ENCODE data around the gene TAF15. TPM values are rescaled to one million over a fixed set of nuclear protein-coding genes. Genes with fewer than 3 reads are reported as not detected.

The TAF15 gene
- total RNA-seq, 1 donor: 55.0 TPM

DNA sequence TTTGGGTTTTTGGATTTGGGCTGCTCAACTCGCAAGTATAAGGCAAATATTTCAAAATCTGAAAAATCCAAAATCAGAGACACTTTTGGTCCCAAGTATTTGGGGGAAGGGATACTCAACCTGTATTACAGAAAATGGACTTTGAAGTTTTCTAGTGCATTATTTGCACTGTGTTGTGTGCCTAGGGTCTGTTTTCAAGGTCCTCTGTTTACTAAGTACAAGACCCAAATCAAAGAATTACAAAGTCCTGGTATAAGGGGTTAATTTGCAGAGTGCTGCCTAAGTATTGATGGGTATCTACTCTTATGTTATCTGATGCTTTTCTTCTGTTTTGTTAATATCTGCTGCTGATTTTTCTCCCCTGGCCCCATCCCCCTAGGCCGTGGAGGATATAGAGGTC is 34.4 kb downstream of the TAF15 start:
- Histone ChIP-seq H3K27ac (ENCODE audit: low read depth, low read length) (no peak overlapping the region), H3K4me1 (ENCODE audit: insufficient read depth, low read length) (peaks cover 4% of the 10 kb centered on the region), H3K4me2 (ENCODE audit: insufficient read depth, low read length) (no peak overlapping the region), H3K79me2 (ENCODE audit: insufficient read depth, low read length) (peaks cover 4% of the 10 kb centered on the region), H3K4me3 (ENCODE audit: insufficient read depth, low read length) (no peak overlapping the region), H3K27me3 (ENCODE audit: insufficient read depth, low read length) (no peaks in the 10 kb centered on the region), H2AFZ (ENCODE audit: low read length) (no peak overlapping the region), H3K36me3 (ENCODE audit: insufficient read depth, low read length) (peaks cover 82% of the 10 kb centered on the region), H3K9me3 (ENCODE audit: low read depth, low read length) (no peaks in the 10 kb centered on the region), H4K20me1 (ENCODE audit: insufficient read depth, low read length) (peaks cover 14% of the 10 kb centered on the region)
- TF ChIP-seq, protein P1, sequence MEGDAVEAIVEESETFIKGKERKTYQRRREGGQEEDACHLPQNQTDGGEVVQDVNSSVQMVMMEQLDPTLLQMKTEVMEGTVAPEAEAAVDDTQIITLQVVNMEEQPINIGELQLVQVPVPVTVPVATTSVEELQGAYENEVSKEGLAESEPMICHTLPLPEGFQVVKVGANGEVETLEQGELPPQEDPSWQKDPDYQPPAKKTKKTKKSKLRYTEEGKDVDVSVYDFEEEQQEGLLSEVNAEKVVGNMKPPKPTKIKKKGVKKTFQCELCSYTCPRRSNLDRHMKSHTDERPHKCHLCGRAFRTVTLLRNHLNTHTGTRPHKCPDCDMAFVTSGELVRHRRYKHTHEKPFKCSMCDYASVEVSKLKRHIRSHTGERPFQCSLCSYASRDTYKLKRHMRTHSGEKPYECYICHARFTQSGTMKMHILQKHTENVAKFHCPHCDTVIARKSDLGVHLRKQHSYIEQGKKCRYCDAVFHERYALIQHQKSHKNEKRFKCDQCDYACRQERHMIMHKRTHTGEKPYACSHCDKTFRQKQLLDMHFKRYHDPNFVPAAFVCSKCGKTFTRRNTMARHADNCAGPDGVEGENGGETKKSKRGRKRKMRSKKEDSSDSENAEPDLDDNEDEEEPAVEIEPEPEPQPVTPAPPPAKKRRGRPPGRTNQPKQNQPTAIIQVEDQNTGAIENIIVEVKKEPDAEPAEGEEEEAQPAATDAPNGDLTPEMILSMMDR (IDR thresholded peaks at IDR 0.05; ENCODE audit: extremely low read depth, low read depth, low read length): no peak
- DNase-seq (ENCODE audit: insufficient read length, low spot score, missing footprints): no peak

DNA sequence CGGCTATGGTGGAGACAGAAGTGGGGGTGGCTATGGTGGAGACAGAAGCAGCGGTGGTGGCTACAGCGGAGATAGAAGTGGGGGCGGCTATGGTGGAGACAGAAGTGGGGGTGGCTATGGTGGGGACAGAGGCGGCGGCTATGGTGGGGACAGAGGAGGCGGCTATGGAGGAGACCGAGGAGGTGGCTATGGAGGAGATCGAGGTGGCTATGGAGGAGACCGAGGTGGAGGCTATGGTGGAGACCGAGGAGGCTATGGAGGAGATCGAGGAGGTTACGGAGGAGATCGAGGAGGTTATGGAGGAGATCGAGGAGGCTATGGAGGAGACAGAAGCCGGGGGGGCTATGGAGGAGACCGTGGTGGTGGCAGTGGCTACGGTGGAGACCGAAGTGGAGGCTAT is 35.3 kb downstream of the TAF15 start:
- TF ChIP-seq, protein P1 (IDR thresholded peaks at IDR 0.05; ENCODE audit: extremely low read depth, low read depth, low read length): no peak
- Histone ChIP-seq H4K20me1 (ENCODE audit: insufficient read depth, low read length) (peaks cover 15% of the 10 kb centered on the region), H3K36me3 (ENCODE audit: insufficient read depth, low read length) (peaks cover 77% of the 10 kb centered on the region), H3K4me1 (ENCODE audit: insufficient read depth, low read length) (peaks cover 4% of the 10 kb centered on the region), H3K27ac (ENCODE audit: low read depth, low read length) (no peak overlapping the region), H3K27me3 (ENCODE audit: insufficient read depth, low read length) (no peaks in the 10 kb centered on the region), H3K79me2 (ENCODE audit: insufficient read depth, low read length) (peaks cover 4% of the 10 kb centered on the region), H3K4me3 (ENCODE audit: insufficient read depth, low read length) (no peak overlapping the region), H3K9me3 (ENCODE audit: low read depth, low read length) (no peaks in the 10 kb centered on the region), H3K4me2 (ENCODE audit: insufficient read depth, low read length) (no peak overlapping the region), H2AFZ (ENCODE audit: low read length) (no peak overlapping the region)
- DNase-seq (ENCODE audit: insufficient read length, low spot score, missing footprints): no peak

DNA sequence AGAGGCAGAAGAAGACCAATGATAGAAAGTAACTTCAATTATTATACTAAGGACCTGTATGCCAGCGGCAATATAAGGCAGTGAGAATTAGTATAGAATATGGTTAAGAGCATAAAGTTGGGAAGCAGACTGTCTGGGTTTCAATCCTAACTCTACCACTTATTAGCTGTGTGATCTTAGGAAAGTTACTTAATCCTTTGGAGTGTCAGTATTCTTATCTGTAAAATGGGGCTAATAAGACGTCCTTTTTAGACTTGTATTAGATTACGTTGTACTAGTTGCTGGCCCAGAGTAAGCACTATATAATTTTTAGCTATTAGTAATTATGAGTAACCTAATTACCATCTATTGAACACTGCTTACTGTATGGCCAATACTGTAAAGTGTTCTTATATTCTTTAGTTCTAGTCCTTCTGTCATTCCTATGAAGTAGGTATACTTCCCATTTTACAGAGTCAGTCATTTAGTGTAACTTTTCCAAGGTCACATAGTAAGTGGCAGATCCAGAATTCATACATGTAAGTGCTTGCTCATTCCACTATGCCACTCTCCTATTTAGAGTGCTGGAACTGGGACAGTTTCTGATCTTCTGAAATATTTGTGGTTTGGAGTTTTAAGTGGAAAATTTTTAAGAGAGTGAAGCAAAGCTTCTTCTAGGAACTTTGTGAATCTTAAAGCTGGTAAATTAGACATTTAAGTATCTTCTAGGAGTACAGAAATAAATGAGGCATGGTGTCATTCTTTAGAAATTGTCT is 36.9 kb downstream of the TAF15 start:
- Histone ChIP-seq H3K9me3 (ENCODE audit: low read depth, low read length) (no peaks in the 10 kb centered on the region), H3K79me2 (ENCODE audit: insufficient read depth, low read length) (peaks cover 4% of the 10 kb centered on the region), H3K27ac (ENCODE audit: low read depth, low read length) (no peak overlapping the region), H4K20me1 (ENCODE audit: insufficient read depth, low read length) (peaks cover 20% of the 10 kb centered on the region), H3K4me3 (ENCODE audit: insufficient read depth, low read length) (no peak overlapping the region), H3K4me2 (ENCODE audit: insufficient read depth, low read length) (no peak overlapping the region), H3K4me1 (ENCODE audit: insufficient read depth, low read length) (peaks cover 4% of the 10 kb centered on the region), H3K36me3 (ENCODE audit: insufficient read depth, low read length) (peaks cover 69% of the 10 kb centered on the region), H2AFZ (ENCODE audit: low read length) (no peak overlapping the region), H3K27me3 (ENCODE audit: insufficient read depth, low read length) (no peaks in the 10 kb centered on the region)
- DNase-seq (ENCODE audit: insufficient read length, low spot score, missing footprints): no peak
- TF ChIP-seq, protein P1 (IDR thresholded peaks at IDR 0.05; ENCODE audit: extremely low read depth, low read depth, low read length): no peak

DNA sequence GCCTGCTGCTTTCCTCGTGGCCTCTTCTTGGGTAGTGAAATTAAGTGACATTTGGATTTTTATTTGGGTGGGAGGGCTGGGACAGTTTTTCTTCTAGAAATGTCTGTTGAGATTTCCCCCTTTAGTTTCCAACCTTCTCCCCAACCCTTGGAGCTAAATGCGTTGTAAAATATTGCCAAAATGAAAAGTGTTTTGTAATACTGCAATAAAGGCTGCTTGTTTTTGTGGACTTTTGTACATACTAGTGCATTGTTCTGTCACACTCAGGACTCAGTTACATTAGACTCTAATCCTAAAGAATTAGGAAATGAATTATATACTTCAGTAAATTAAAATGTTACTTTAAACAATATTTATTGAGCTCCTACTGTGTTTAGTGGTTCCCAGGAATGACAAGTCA is 37.7 kb downstream of the TAF15 start:
- Histone ChIP-seq H3K4me2 (ENCODE audit: insufficient read depth, low read length) (no peak overlapping the region), H3K79me2 (ENCODE audit: insufficient read depth, low read length) (peaks cover 3% of the 10 kb centered on the region), H3K27me3 (ENCODE audit: insufficient read depth, low read length) (no peaks in the 10 kb centered on the region), H3K27ac (ENCODE audit: low read depth, low read length) (no peak overlapping the region), H3K36me3 (ENCODE audit: insufficient read depth, low read length) (peaks cover 66% of the 10 kb centered on the region), H2AFZ (ENCODE audit: low read length) (no peak overlapping the region), H3K4me3 (ENCODE audit: insufficient read depth, low read length) (no peak overlapping the region), H3K9me3 (ENCODE audit: low read depth, low read length) (no peaks in the 10 kb centered on the region), H4K20me1 (ENCODE audit: insufficient read depth, low read length) (peaks cover 20% of the 10 kb centered on the region), H3K4me1 (ENCODE audit: insufficient read depth, low read length) (peaks cover 4% of the 10 kb centered on the region)
- TF ChIP-seq, protein P1 (IDR thresholded peaks at IDR 0.05; ENCODE audit: extremely low read depth, low read depth, low read length): no peak
- DNase-seq (ENCODE audit: insufficient read length, low spot score, missing footprints): no peak

All from osteoblast (primary cell).